Measurements from ENCODE around the gene SERTAD1. TPM values are rescaled to one million over a fixed set of nuclear protein-coding genes. Genes with fewer than 3 reads are reported as not detected.

Gene SERTAD1
- total RNA-seq, 4 donors from 2014 or later: 17.3 to 45.7 (median 26.6) TPM

- TF ChIP-seq CTCF (IDR thresholded peaks at IDR 0.05) (no peak), POLR2A (IDR thresholded peaks at IDR 0.05) (no peak)
- DNase-seq (ENCODE audit: low spot score in 2 of 2): no peak
- 74 to 92% methylated on average over 3 of the region's 3 CpGs for WGBS, 2 donors
- H3K4me3 ChIP-seq (ENCODE audit: low read depth, poor library complexity, severe bottlenecking): no peak overlapping the region
- intact Hi-C loops (cut with DNase I; ENCODE audit: low total_unique reads): no loop called here
Observed at GRCh38 chr19:40381321-40381720, 44.5 kb downstream of the SERTAD1 start.

- WGBS, 2 donors: 86 to 88% methylated on average over 23 to 29 of the region's 37 CpGs
- H3K4me3 ChIP-seq (ENCODE audit: low read depth, poor library complexity, severe bottlenecking): no peak overlapping the region
- DNase-seq (ENCODE audit: low spot score in 2 of 2): no peak
- TF ChIP-seq POLR2A (IDR thresholded peaks at IDR 0.05): no peak
- TF ChIP-seq CTCF (IDR thresholded peaks at IDR 0.05): no peak
- intact Hi-C loops (cut with DNase I; ENCODE audit: low total_unique reads): no loop called here
Observed at GRCh38 chr19:40380199-40381037, 45.4 kb downstream of the SERTAD1 start.

GRCh38 chr19:40379446-40380198, 46.2 kb downstream of the SERTAD1 start:
- no peak overlapping the region for H3K4me3 ChIP-seq (ENCODE audit: low read depth, poor library complexity, severe bottlenecking)
- intact Hi-C loops (cut with DNase I; ENCODE audit: low total_unique reads): no loop called here
- no peak for DNase-seq (ENCODE audit: low spot score in 2 of 2)
- TF ChIP-seq POLR2A (IDR thresholded peaks at IDR 0.05) (no peak), CTCF (IDR thresholded peaks at IDR 0.05) (no peak)
- 80 to 84% methylated on average over 7 to 11 of the region's 11 CpGs for WGBS, 2 donors

- TF ChIP-seq POLR2A (IDR thresholded peaks at IDR 0.05) (no peak), CTCF (IDR thresholded peaks at IDR 0.05) (no peak)
- intact Hi-C loops (cut with DNase I; ENCODE audit: low total_unique reads): no loop called here
- H3K4me3 ChIP-seq (ENCODE audit: low read depth, poor library complexity, severe bottlenecking): no peak overlapping the region
- no peak for DNase-seq (ENCODE audit: low spot score in 2 of 2)
- 58 to 71% methylated on average over 2 of the region's 2 CpGs for WGBS, 2 donors
Observed at GRCh38 chr19:40378509-40378908, 47.3 kb downstream of the SERTAD1 start.

DNA sequence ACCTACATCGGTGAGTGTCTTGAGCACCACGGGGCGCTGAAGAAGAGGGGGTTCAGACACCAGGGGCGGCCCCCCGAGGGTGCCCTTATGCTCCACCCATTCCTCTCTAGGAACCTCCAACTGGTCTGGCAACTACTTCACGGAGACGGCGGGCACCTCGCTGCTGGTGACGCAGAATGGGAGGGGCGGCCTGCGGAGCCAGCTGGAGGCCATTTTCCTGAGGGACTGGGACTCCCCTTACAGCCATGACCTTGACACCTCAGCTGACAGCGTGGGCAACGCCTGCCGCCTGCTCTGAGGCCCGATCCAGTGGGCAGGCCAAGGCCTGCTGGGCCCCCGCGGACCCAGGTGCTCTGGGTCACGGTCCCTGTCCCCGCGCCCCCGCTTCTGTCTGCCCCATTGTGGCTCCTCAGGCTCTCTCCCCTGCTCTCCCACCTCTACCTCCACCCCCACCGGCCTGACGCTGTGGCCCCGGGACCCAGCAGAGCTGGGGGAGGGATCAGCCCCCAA, 47.9 kb downstream of the SERTAD1 start:
- no peak for DNase-seq (ENCODE audit: low spot score in 2 of 2)
- intact Hi-C loops (cut with DNase I; ENCODE audit: low total_unique reads): no loop called here
- 81 to 85% methylated on average over 24 to 25 of the region's 25 CpGs for WGBS, 2 donors
- H3K4me3 ChIP-seq (ENCODE audit: low read depth, poor library complexity, severe bottlenecking): no peak overlapping the region
- TF ChIP-seq CTCF (IDR thresholded peaks at IDR 0.05) (no peak), POLR2A (IDR thresholded peaks at IDR 0.05) (no peak)

Data from lower leg skin (tissue), 4 donors.